K562 (cell line): Measurements from ENCODE around the gene B4GALNT4. TPM values are rescaled to one million over a fixed set of nuclear protein-coding genes. Genes with fewer than 3 reads are reported as not detected.
A peak's percentile ranks its signal among the peaks of the same experiment; 100 is the strongest.

Experiments used
- ATAC-seq: fragments of 200-7000 bp; cut with Tn5 transposase; 3 replicates; pipeline ENCODE4 v1.9.1; 2020; ENCODE audit warnings: moderate library complexity
- BruUV-seq: library from RNA; stranded (reverse); fragments of 400-500 nt; replicated peaks from 2 replicates; lab custom pipeline; 2021; lab: Mats Ljungman, UMichigan
- CTCF ChIA-PET: fragments of 300-600 bp; formaldehyde crosslinking; extraction: SDS; loops from one replicate; lab custom pipeline; 2021; ENCODE audit warnings: low intra/inter-chr PET ratio; lab: Yijun Ruan, JAX
- POLR2A ChIA-PET: fragments of 300-600, 350-650 bp; sonication (Branson Sonifier 250); formaldehyde crosslinking; extraction: SDS; loops from one replicate; lab custom pipeline; 2021; ENCODE audit warnings: antibody characterized with exemption, inconsistent platforms; lab: Yijun Ruan, JAX
- DNase-seq, 4 experiments: peaks; one replicate each; pipeline versions ENCODE4 v3.0.0 to v3.0.0-alpha.2; 2011 to 2018; ENCODE audit warnings: low spot score in 3 of 4, mixed read lengths in 3 of 4; ENCODE audit errors: extremely low read depth in 1 of 4
- FAIRE-seq: peaks from 2 replicates; lab custom pipeline; 2011; peaks lifted over from hg19 to GRCh38; lab: Jason Lieb, UNC
- H2AFZ ChIP-seq: 2 replicates; pipeline ENCODE4 v1.6.0; 2011; ENCODE audit warnings: low read depth, low read length, control low read depth, inconsistent platforms
- H3K27ac ChIP-seq: fragments of 200-600 bp; 3 replicates; pipeline ENCODE4 v1.8.0; 2011; ENCODE audit warnings: low read depth, mild to moderate bottlenecking, control low read depth, inconsistent platforms, low read length, moderate library complexity, mixed read lengths; ENCODE audit errors: extremely low read depth
- H3K27me3 ChIP-seq, 2 experiments: fragments of 300-600 bp in 1 of 2; 2 replicates in 1 of 2; 3 replicates in 1 of 2; pipeline versions ENCODE4 v1.6.0 to v1.8.0; 2011; ENCODE audit warnings: inconsistent platforms in 2 of 2, low read length in 2 of 2, mild to moderate bottlenecking in 1 of 2, mixed read lengths in 1 of 2, moderate library complexity in 1 of 2; ENCODE audit not compliant: control insufficient read depth in 2 of 2, insufficient read depth in 2 of 2
- H3K36me3 ChIP-seq: fragments of 300-600 bp; 3 replicates; pipeline ENCODE4 v1.8.0; 2011; ENCODE audit warnings: mild to moderate bottlenecking, low read length, inconsistent platforms; ENCODE audit not compliant: control insufficient read depth, insufficient read depth
- H3K4me1 ChIP-seq, 2 experiments: fragments of 200-600 bp in 1 of 2; replicated peaks in 1 of 2; 2 replicates in 1 of 2; 3 replicates in 1 of 2; pipeline versions ENCODE4 v1.5.1 to v1.8.0; 2011; ENCODE audit warnings: inconsistent platforms in 2 of 2, low read length in 2 of 2, mild to moderate bottlenecking in 1 of 2, mixed read lengths in 1 of 2, moderate library complexity in 1 of 2; ENCODE audit not compliant: control insufficient read depth in 2 of 2, insufficient read depth in 2 of 2
- H3K4me2 ChIP-seq: 2 replicates; pipeline ENCODE4 v1.6.1; 2011; ENCODE audit warnings: low read length, control low read depth, inconsistent platforms, mixed read lengths; ENCODE audit not compliant: insufficient read depth
- H3K4me3 ChIP-seq: fragments of 200-600 bp; sonication (generic), shearing (Covaris generic); 2 replicates; pipeline ENCODE4 v1.5.1; 2016; ENCODE audit warnings: control low read depth, inconsistent platforms
- H3K79me2 ChIP-seq: fragments of 200-600 bp; 3 replicates; pipeline ENCODE4 v1.8.0; 2011; ENCODE audit warnings: low read length, inconsistent platforms; ENCODE audit not compliant: control insufficient read depth, insufficient read depth
- H3K9ac ChIP-seq, 2 experiments: 2 replicates each; pipeline versions ENCODE4 v1.6.0 to v1.6.1; 2011; ENCODE audit warnings: low read depth in 2 of 2, low read length in 2 of 2, control low read depth in 1 of 2, inconsistent platforms in 1 of 2, mild to moderate bottlenecking in 1 of 2, mixed read lengths in 1 of 2; ENCODE audit not compliant: insufficient read depth in 1 of 2
- H3K9me1 ChIP-seq: one replicate; pipeline ENCODE4 v1.6.0; 2011; ENCODE audit warnings: inconsistent platforms, mild to moderate bottlenecking, low read length, moderate library complexity; ENCODE audit not compliant: control insufficient read depth, insufficient read depth
- H3K9me3 ChIP-seq: replicated peaks from 2 replicates; pipeline ENCODE4 v1.5.1; 2011; ENCODE audit warnings: low read depth, low read length, inconsistent platforms; ENCODE audit not compliant: control insufficient read depth, insufficient read depth
- H4K20me1 ChIP-seq: replicated peaks from 2 replicates; pipeline ENCODE4 v1.6.1; 2011; ENCODE audit warnings: low read length, inconsistent platforms, mixed read lengths; ENCODE audit not compliant: control insufficient read depth, insufficient read depth
- CBX1 ChIP-seq: sonication (generic); IDR thresholded peaks from 2 replicates; pipeline ENCODE4 v1.6.1; 2016; ENCODE audit warnings: antibody characterized with exemption, low read depth, mild to moderate bottlenecking
- CBX3 ChIP-seq, 2 experiments: IDR thresholded peaks; 1 replicate in 1 of 2; 2 replicates in 1 of 2; pipeline ENCODE4 v1.6.1; 2012; ENCODE audit warnings: inconsistent platforms in 2 of 2, low read length in 2 of 2, borderline replicate concordance in 1 of 2, control low read depth in 1 of 2
- PURB ChIP-seq: sonication (generic); formaldehyde crosslinking; IDR thresholded peaks from 2 replicates; pipeline ENCODE4 v1.9.0; 2021; ENCODE audit warnings: low read depth, mild to moderate bottlenecking, missing genetic modification reagents
- ZBED1 ChIP-seq: IDR thresholded peaks from 2 replicates; pipeline ENCODE4 v1.6.1; 2014
- WGBS: fragments of 100-300 bp; shearing (Covaris generic); methylation state at CpG from one replicate; pipeline ENCODE4 v1.1.6; 2016; ENCODE audit warnings: low coverage, mixed read lengths; ENCODE audit not compliant: insufficient coverage; ENCODE audit errors: missing lambda C conversion rate; 5-methylcytosine and 5-hydroxymethylcytosine counted together
- in situ Hi-C: fragments of 300-500 bp; cut with MboI; formaldehyde crosslinking; loops from 4 replicates; pipeline ENCODE4 v1.15.0; 2018; ENCODE audit warnings: inconsistent platforms, mixed read lengths
- intact Hi-C: fragments of 100-400 bp; cut with micrococcal nuclease; formaldehyde crosslinking; loops from 2 replicates; pipeline ENCODE4 v1.14.2; 2022
- polyA plus RNA-seq, 8 experiments: library from polyadenylated mRNA; depleted of rRNA in 4 of 8; stranded (reverse) in 5 of 8; unstranded in 3 of 8; fragments of >200 nt; fragmentation: Nextera tagmentation in 2 of 8; fragmentation: Illumina TruSeq in 1 of 8; extraction: Ambion mirVana in 2 of 8; extraction: Trizol in 1 of 8; gene quantifications; 2 replicates each; pipeline versions ENCODE4 v1.2.1 to v1.2.3, GENCODE V29; 2011 to 2014; ENCODE audit warnings: inconsistent platforms in 1 of 8, missing spikeins in 1 of 8
- total RNA-seq, 7 experiments: library from RNA; depleted of rRNA in 6 of 7; stranded (reverse); fragments of >200 nt in 6 of 7; fragmentation: Illumina TruSeq in 2 of 7; extraction: Trizol in 2 of 7; gene quantifications; 2 replicates each; pipeline versions ENCODE4 v1.2.1 to v1.2.3, GENCODE V29; 2011 to 2021; ENCODE audit warnings: low replicate concordance in 1 of 7
- TF ChIP-seq, protein P1 (sequence below): sonication (generic); formaldehyde crosslinking; IDR thresholded peaks from 2 replicates; pipeline ENCODE4 v1.8.0; 2022; ENCODE audit warnings: missing genetic modification reagents, mild to moderate bottlenecking, moderate library complexity, borderline replicate concordance

Gene B4GALNT4
- total and polyA plus RNA-seq, 9 of the 15 experiments (the other 6 are each of a cell fraction or from before 2014, with no cell fraction given) = 0.20 to 37.1 (median 10.8) TPM; not detected in 1

DNA sequence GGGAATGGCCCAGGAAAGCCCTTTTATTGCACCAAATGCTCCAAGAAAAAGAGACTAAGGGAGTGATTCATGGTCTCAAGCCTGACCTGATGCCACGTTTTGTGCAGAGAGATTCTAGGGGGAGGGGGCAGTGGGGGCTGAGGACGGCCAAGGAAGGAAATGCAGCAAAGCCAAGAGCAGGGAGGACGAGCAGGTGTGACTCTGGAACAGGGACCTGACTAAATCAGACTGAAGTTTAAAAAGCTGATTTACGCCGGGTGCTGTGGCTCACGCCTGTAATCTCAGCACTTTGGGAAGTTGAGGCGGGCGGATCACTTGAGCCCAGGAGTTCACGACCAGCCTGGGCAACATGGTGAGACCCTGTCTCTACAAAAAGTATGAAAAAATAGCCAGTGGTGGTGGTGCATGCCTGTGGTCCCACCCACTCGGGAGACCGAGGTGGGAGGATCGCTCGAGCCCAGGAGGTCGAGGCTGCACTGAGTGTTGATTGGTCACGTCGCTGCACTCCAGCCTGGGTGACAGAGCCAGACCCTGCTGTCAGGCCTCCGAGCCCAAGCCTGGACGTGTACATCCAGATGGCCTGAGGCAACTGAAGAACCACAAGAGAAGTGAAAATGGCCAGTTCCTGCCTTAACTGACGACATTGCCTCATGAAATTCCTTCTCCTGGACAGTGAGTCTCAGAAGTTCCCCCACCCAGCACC lies 37.8 kb upstream of the B4GALNT4 start:
- Histone ChIP-seq H3K27me3 (no peaks in the 10 kb centered on the region), H3K9me1 (no peaks in the 10 kb centered on the region), H4K20me1 (no peaks in the 10 kb centered on the region), H3K36me3 (no peaks in the 10 kb centered on the region), H3K79me2 (peaks cover 20% of the 10 kb centered on the region), H3K9me3 (peaks cover 7% of the 10 kb centered on the region; the same call in 1 of the 2 replicates), H3K9ac (no peak overlapping the region), H3K4me2 (no peak overlapping the region), H3K4me3 (no peak overlapping the region), H3K4me1 (peaks cover 52 to 54% of the 10 kb centered on the region in 2 experiments), H2AFZ (no peak overlapping the region), H3K27ac (no peak overlapping the region)
- FAIRE-seq = no peak
- 92% methylated on average over 18 of the region's 19 CpGs for WGBS
- DNase-seq = no peak
- POLR2A ChIA-PET = interaction anchor here (1.0 to 2.7 kb wide), 2 partner anchors 19 to 24 kb away, joined by 3 to 20 read pairs; no protein-coding TSS in a partner anchor
- in situ Hi-C loops = no loop called here
- no peak for ATAC-seq
- no TSS peak for BruUV-seq
- intact Hi-C loops = no loop called here
- CTCF ChIA-PET = no interaction called here
- TF ChIP-seq CBX3 (IDR thresholded peaks at IDR 0.05; ENCODE audit: borderline replicate concordance in 1 of 2, low read length in 2 of 2) (peak in 1 of 2 experiments; percentile 78; a peak in 1 of 3 replicates), CBX1 (peak; percentile 29; the same call in 1 of the 2 replicates), ZBED1 (no peak), PURB (no peak)
- TF ChIP-seq, protein P1, sequence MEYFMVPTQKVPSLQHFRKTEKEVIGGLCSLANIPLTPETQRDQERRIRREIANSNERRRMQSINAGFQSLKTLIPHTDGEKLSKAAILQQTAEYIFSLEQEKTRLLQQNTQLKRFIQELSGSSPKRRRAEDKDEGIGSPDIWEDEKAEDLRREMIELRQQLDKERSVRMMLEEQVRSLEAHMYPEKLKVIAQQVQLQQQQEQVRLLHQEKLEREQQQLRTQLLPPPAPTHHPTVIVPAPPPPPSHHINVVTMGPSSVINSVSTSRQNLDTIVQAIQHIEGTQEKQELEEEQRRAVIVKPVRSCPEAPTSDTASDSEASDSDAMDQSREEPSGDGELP = 0 out of 2 replicates have a peak, but pooled peaks have one; percentile 17
